Camera-type eye (tissue), 1 donor: ENCODE data around the gene C4orf36. TPM values are rescaled to one million over a fixed set of nuclear protein-coding genes. Genes with fewer than 3 reads are reported as not detected.

ENCODE experiments used
- total RNA-seq: library from RNA; depleted of rRNA; stranded (reverse); fragments of >200 nt; gene quantifications from one replicate; pipeline ENCODE4 v1.2.3, GENCODE V29; 2014

C4orf36 gene, protein sequence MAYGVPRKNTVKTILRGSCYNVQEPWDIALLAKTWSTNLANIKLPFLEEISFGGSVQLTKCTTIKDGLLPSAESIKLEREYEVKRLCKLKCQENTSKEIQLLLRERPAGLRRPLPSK
- total RNA-seq, result 3.7 TPM

DNA sequence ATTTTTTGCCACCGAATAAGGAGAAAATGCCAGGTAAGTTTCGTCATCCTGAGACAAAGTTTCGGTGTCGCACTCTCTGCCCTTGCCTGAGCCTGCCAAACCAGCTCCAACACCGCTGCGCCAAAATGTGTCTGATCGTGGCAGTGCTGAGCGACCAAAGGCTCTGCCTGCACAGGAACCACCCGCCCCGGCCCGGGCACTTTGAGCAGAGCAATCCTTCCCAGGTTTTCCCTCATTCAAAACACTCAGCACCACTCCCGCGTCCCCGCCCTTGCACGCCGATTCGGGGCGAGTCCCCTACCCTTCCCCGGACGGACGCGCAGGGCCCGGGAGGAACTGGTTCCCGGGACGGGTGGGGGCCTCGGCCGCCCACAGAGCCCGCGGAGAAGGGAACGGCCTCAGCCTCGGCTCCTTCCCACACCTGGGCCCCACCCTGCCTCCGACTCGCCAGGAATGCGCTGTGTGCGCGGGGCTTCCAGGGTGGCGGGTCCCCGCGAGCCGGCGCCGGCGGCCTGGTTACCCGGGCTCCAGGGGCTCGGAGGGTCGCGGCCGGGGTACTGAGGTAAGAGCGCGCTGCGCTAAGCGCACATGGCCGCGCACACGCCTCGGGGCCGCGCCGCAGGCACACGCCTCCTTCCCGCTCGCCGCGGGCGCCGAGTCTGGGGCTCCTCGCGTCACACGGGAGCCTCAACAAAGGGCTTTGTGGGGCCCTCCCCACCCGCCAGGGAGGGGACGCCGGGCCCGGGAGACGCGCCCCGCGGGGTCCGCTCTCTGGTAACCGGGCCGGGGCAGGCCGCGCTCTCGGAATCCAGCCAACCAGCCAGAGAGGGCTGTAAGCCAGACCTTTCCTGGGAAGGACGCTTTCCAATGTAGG lies at the start of gene C4orf36:
Gene C4orf36 (minus strand): TSS at position 661 of the 874 bp plus-strand sequence. CDS start 902 bp downstream, outside the sequence.

DNA sequence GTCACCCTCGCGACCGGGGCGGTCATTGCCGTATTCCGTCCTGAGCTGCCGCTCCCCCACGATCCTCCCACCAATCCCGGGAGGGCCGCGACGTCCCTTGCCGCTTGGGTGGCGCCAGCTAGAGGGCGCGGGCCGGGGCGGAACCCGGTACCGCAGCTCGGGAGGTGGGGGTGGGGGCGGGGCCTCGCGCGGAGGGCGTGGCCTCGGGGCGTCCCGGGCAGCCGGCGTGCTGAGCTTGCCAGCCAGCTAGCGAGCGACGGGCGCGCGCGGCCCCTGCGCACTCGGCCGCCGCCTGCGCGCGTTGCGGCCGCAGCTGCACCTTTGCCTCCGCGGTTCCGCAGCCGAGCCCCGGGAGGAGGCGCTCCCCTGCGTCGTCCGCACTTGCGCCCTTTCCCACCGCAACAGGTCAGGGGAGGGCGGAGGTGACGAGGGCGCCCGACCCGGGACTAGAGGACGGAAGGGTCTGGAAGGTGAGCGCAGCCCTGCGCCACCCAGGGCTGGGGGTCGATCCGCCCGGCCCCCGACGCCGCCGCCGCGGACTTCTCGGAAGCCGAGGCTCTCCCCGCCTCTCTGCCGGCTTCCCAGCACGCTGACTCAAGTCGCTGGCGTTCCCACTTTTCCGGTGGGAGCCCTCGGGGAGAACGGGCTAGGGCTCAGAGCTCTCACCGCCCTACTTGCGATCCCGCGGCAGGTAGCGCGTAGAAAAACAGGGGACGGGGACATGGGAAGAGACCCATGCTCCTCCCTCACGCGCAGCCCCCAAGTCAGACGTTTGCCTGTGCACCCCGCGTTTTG lies 42.7 kb upstream of the C4orf36 start, which contains the start of gene AFF1:
Gene AFF1 (plus strand): TSS at position 241 of the 795 bp plus-strand sequence. CDS start 13,523 bp downstream, outside the sequence.

DNA sequence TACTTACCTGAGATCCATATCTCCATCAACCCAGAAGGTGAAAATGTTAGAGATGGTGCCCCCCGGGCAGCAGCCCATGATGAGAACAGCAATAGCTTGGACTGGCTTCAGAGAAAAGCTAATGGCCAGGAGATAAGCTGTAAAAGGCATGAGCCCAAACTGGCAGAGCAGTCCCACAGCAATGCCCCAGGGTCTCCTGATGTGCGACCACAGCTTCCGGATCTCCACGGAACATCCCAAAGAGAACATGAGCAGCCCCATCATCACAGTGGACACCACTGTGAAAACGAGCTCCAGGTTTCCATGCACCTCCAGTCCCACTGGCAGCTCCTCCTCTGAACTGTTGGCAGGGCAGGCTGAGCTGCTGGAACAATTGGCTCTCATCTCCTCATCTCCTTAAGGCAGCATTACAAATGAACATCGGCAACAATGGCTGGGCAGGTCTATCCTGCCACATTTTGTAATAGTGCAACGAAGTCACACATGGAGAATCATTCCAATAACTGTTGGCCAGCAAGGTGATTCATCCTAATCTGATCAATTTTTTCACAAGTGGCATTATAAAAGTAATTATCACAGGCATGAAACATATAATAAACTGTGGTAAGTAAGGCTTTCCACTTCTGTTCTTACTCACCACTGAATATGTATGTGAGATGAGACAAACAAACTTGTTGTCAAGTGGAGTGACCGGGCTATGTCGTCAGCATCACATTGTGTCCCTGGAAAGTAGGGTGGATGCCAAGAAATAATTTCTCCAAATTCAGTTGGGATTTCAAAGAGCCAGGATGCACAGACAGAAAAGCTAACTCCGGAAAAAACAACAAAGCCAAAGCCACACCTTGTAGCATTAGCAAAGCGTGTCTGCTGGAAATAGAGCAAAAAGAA lies 43.2 kb downstream of the C4orf36 start, which contains the start of gene SLC10A6:
Gene SLC10A6 (minus strand): TSS at position 653 of the 888 bp plus-strand sequence. CDS start 269 bp downstream, at position 384.

Other genes with a start within 250 kb of the C4orf36 start
- 0.99 TPM for gene SLC10A6, start 43.0 kb downstream of the C4orf36 start, total RNA-seq
- gene AFF1, start 42.6 kb upstream of the C4orf36 start, total RNA-seq, result 61.8 TPM